GM12873 (cell line): ENCODE results near the gene BHLHE41.

Experiments
- TF ChIP-seq, protein P1 (sequence below): IDR thresholded peaks from 2 replicates; pipeline ENCODE4 v1.5.1; 2012; ENCODE audit warnings: low read depth, mild to moderate bottlenecking, moderate library complexity, low read length, control low read depth; ENCODE audit not compliant: insufficient read depth; ENCODE audit errors: missing control alignments

Gene BHLHE41

DNA sequence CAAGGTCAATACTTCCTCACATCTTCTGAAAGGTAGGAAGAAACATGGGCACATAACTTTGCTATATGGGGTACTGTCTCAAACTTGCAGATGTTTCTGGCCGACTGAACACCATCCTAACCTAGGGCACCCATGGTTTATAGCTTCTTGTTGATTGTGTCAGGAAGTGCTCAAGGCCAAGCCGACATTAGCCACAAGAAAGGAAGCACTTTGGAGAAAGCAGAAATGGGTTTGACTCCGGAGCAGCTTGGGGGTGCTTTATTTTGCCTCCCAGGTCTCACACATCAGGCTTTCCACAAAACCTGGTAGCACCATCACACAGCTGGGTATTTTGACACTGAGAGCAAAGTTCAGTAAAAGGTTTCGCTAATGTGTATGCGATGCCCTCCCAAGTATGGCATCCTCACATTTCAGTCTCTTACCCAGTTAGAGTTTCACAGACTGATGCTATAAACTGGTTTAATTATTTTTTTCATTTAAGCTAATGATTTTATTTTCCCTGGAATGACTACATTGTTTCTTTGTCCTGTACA is 25.2 kb upstream of the BHLHE41 start:
- TF ChIP-seq, protein P1, sequence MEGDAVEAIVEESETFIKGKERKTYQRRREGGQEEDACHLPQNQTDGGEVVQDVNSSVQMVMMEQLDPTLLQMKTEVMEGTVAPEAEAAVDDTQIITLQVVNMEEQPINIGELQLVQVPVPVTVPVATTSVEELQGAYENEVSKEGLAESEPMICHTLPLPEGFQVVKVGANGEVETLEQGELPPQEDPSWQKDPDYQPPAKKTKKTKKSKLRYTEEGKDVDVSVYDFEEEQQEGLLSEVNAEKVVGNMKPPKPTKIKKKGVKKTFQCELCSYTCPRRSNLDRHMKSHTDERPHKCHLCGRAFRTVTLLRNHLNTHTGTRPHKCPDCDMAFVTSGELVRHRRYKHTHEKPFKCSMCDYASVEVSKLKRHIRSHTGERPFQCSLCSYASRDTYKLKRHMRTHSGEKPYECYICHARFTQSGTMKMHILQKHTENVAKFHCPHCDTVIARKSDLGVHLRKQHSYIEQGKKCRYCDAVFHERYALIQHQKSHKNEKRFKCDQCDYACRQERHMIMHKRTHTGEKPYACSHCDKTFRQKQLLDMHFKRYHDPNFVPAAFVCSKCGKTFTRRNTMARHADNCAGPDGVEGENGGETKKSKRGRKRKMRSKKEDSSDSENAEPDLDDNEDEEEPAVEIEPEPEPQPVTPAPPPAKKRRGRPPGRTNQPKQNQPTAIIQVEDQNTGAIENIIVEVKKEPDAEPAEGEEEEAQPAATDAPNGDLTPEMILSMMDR = no peak

DNA sequence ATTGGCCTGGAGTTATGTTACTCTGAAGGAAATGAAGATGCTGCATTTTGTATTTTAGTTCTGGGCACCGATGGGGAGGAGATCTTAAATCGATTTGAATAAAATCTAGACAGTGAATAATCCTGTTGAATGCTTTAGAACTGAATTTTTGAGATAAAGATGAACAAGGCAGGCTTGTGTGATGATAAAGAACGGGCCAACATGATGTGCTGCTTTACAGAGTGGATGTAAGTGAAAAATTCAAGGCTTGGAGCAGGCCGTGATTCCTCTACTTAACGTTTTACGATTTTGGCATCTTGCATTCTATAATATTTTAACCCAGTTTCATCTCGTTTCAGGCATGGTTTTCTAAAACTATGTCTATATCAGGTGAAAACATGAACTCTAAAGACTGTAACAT is 23.5 kb upstream of the BHLHE41 start:
- TF ChIP-seq, protein P1 = no peak

DNA sequence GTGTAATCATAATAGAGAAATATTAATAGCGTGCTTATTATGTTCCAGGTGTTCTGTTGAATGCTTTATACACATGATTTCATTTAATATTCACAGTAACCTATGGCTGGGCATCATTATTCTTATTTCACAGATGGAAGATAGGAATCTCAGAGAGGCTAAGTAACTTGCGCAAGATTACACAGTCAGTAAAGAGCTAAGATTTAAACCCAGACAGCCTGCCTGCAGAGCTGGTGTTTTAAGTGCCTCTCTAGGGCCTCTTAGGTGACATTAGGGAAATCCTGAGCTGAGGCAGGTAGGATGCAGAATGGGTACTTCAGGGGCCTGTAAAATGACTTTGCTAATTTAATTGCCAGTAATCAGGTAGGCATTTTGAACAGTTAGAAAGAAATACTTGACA is 18.5 kb upstream of the BHLHE41 start:
- TF ChIP-seq, protein P1 = no peak

DNA sequence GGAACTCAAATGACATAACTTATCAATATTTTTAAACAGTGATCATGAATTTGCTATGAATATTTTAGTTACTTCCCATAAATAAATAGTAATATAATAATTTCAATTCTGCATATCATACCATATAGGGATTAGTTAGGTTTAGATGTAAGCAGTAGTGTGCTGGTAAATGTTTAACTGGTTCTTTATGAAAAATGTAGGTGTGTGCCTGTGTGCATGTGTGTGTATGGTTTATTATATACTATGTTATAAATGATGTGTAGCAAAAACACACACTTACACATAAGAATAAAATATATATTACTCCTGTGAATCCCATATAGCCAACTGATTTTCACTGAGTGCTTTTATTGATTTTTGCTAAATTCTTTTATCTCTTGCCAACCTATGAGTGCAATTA is 14.0 kb upstream of the BHLHE41 start:
- TF ChIP-seq, protein P1 = no peak

DNA sequence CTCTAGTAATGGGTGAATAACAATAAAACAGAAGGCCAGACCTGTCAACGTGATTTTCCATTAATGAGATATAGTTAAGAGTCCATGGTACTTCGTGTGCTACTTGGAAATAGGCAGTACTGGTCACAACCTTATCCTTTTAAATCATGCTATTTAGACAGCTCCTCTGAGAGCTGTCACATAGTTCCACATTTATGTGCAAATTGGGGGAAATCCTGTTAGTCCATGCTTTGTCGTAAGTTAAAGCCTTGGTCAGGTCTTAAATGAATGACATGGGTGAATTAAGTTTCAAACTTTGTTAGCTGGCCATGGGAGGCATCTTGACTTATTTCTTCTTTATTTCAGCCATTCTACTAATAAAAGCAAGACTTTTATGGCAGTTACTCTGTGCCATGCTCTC is 11.9 kb upstream of the BHLHE41 start:
- TF ChIP-seq, protein P1 = no peak

DNA sequence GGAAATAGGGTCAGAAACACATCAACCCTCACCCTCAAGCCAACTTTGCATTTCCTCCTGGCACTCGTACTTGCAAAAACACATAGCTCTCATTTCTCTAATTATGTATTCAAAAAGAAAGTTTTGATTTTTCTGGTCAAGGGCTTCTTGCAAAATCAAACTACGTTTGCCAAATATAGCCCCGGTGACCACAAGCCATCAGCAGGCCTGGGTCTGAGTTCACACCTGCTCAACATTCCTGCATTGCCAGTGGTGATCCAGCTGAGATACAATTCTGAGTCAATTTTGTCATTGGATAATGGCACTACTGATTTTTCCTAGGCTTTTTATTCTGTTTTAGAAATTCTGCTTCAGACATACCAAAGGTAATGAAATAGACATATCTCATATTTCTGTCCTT is 10.7 kb upstream of the BHLHE41 start:
- TF ChIP-seq, protein P1 = no peak

DNA sequence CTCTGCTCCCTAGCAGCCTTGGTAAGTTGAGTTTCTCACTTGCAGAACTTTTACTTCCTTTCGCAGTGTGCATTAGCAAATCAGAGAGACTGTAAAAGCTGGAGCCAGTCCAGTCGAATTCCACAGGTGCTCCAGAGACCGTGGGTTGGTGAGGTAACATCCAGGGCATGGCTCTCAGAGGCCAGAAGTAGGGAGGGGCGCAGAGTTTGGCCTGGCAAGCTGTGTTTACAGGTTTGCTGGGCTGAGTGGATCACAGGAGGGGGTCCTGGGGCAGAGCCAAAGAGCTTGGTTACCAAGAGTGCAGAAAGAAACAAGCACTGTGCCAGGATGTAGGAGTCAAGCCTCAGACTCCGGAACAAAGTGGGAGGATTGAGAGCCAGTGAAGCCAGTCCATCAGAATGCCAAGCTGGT is 10.2 kb upstream of the BHLHE41 start:
- TF ChIP-seq, protein P1 = no peak
